IPS-NIHi7 (cell line): Measurements from ENCODE around the gene PPP1R37.

Experiments
- DNase-seq: peaks from one replicate; pipeline ENCODE4 v3.0.0; 2012; ENCODE audit warnings: mixed read lengths; ENCODE audit errors: extremely low spot score

PPP1R37 gene

DNA sequence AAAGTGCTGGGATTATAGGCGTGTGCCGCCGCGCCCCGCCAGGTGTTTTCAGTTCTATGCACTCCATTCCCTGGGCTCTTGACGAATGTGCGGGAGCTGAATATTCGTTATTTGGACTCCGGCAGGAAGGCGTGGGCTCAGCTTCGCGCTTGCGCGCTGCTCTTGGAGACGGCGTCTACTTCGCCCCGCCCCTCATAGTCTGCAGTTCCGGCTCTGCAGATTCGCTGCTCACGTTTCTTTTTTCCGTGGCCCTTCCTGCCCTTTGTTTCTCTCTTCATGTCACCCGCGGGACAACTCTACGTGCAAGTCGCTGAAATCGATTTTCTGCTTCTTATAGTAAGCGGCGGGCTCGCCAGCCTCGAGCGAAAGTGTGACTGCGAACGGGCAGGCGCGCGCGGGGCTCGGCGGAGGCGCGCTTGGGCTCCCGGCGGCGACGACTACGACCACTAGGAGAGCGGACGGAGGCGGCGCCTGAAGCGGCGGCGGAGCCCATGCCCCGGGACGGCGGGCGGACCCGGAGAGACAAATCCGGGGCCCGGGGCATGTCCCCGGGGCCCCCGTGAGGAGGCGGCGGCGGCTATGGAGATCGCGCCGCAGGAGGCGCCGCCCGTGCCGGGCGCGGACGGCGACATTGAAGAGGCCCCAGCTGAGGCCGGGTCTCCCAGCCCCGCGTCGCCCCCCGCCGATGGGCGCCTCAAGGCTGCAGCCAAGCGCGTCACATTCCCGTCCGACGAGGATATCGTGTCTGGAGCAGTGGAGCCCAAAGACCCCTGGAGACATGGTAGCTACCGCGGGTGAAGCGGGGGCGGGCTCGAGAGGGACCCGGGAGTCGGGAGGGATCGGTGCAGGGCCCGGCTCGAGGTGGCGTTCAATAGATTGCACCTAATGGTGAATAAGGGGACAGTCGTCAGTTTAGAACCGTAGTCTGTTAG lies at the start of gene PPP1R37:
Gene PPP1R37, plus strand, starts transcription at position 433 of the 932 bp plus-strand sequence. Its CDS starts 147 bp downstream, at position 580.
- DNase-seq = peak; percentile 93

GRCh38 chr19:45045671-45046353 lies 47.2 kb upstream of the PPP1R37 start:
- DNase-seq = no peak

GRCh38 chr19:45046355-45046754 lies 46.6 kb upstream of the PPP1R37 start:
- no peak for DNase-seq

GRCh38 chr19:45047188-45047797 lies 45.7 kb upstream of the PPP1R37 start:
- no peak for DNase-seq

GRCh38 chr19:45049073-45049736 lies 43.8 kb upstream of the PPP1R37 start:
- no peak for DNase-seq

- DNase-seq = no peak
These were observed 42.9 kb upstream of the PPP1R37 start for GRCh38 chr19:45050036-45050435.

- no peak for DNase-seq
These were observed 40.9 kb upstream of the PPP1R37 start for GRCh38 chr19:45051929-45052579.

GRCh38 chr19:45056831-45057230 lies 36.1 kb upstream of the PPP1R37 start:
- no peak for DNase-seq

DNA sequence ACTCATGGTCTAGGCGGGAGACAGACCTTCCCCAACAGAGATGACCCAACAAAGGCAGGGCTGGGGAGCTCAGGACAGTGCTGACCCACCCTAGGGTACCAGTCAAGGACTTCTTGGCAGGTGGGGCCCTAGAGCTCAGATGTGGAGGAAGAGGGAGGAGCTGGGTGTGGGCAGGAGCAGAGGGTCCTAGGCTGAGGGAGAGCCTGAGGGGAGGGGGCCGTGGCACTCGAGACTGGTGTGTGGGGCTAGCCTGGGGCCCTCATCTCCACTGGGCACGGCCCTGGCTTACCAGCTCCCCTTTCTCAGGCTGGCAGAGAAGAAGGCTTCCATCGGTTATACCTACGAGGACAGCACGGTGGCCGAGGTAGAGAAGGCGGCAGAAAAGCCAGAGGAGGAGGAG lies 35.5 kb upstream of the PPP1R37 start:
- DNase-seq = no peak

GRCh38 chr19:45058622-45059159 lies 34.3 kb upstream of the PPP1R37 start:
- no peak for DNase-seq

DNA sequence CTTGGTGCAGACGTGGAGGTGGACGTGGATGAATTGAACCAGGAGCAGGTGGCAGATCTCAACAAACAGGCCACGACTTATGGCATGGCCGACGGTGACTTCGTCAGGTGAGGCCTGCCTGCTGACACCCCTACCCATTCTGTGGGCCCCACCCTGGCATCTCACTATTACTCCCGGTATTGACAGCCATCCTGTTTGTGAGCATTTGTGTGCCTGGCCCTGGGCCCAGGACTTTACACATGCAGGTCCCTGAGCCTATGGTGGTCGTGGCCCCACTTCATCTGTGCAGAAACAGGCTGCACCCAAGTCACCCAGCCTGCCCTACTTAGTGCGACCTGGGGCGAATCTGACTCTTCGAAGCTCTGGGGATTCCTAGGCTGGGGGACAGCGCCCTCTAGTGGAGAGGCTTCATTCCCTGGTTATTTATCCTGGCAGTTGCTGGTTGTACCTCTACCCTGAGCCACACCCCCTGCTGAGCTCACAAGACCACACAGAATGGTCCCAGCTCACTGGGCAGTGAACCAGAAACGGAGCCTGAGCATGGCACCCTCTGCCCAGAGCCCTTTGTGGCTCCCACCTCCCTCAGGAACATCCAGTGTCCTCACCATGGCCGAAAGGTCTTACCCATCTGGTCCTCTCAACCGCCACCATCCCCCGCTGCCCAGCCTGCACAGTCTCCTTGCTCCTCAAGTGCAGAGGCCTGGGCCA lies 33.6 kb upstream of the PPP1R37 start:
- DNase-seq = peak; percentile 92

- DNase-seq = no peak
These were observed 31.0 kb upstream of the PPP1R37 start for GRCh38 chr19:45061965-45062364.

DNA sequence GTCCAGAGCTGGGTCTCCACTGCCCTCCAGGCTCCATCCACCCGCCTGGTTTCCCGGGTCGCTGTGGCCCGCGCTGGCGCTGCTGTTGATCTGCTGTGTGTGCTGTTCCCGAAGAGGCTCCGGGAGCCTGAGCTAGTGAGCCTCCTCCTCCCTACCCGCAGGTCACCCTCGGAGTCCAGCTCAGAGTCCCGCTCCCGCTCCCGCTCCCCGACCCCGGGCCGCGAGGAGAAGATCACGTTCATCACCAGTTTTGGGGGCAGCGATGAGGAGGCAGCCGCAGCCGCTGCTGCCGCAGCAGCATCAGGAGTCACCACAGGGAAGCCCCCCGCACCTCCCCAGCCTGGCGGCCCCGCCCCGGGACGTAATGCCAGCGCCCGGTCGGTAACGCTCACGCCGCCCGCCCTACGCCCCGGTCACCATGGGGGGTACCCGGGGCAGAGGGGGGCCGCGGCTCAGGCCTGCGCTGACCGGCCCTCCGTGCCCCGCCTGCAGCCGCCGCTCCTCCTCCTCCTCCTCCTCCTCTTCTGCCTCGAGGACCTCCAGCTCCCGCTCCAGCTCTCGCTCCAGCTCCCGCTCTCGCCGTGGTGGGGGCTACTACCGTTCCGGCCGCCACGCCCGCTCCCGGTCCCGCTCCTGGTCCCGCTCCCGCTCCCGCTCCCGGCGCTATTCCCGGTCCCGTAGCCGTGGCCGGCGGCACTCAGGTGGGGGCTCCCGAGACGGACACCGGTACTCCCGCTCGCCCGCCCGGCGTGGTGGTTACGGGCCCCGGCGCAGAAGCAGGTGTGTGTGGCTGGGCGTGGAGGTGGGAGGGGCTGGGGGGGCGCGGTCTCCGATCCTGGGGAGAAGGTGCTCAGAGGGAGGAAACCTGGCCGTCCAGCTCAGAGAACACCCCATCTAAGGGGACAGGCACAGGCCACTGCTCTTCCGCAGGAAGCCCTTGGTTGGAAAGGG lies 28.9 kb upstream of the PPP1R37 start:
- DNase-seq = no peak

- no peak for DNase-seq
These were observed 25.9 kb upstream of the PPP1R37 start for GRCh38 chr19:45066921-45067661.

- no peak for DNase-seq
These were observed 24.9 kb upstream of the PPP1R37 start for GRCh38 chr19:45068041-45068440.

DNA sequence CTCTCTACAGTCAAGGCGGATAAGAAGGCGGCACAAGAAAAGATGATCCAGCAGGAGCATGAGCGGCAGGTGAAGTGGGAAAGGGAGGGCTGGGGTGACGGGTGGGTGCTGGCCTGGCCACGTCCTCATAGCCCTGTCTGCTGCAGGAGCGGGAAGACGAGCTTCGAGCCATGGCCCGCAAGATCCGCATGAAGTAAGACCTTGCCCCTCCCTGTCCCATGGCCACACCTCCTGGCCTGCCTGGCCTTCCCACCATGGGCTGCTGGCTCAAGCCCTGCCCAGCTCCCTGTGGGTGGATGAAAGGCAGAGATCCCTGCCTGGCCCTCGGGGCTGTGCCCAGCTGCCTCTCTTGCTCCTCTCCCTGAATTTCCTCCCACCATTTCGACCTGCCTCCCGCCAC lies 23.9 kb upstream of the PPP1R37 start:
- DNase-seq = peak; percentile 75

DNA sequence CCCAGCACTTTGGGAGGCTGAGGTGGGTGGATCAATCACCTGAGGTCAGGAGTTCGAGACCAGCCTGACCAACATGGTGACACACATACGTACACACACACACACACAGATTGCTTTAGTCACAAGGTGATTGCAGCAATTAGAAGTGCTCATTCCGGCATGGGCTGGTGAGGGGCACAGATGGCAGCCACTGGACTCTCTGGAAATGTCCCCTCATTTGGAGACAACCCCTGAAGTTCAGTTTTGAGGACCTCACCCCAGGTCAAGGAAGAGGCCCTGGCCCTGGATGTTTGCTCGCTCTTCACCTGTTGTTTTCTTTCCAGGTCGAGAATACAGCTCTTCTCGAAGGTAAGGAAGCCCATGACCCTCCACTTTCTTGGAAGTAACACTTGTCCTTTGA lies 22.8 kb upstream of the PPP1R37 start:
- no peak for DNase-seq

GRCh38 chr19:45070861-45071544 lies 22.0 kb upstream of the PPP1R37 start:
- DNase-seq = no peak
